Measurements from ENCODE around the gene DCTN3. TPM values are rescaled to one million over a fixed set of nuclear protein-coding genes. Genes with fewer than 3 reads are reported as not detected.
A peak's percentile ranks its signal among the peaks of the same experiment; 100 is the strongest.

DCTN3 gene
- total and polyA plus RNA-seq, 12 donors, result 46.6 to 163 (median 95.3) TPM

DNA sequence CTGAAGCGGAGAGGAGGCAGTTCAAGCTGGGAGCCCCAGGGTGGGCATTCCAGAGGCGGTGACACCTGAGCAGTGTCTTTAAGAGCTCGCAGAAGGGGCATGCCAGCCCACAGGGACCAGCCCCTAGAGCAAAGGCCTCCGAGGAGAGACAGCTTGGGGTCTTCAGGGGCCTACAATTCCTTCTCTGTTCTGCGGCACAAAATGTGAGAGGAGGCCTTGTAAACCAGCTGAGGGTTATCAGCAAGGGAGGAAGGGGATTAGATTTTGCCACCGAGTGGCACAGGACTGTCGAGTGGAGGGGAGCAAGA, 17.8 kb upstream of the DCTN3 start:
- 10 to 16% (median 12%) methylated on average over 6 to 7 of the region's 7 CpGs for WGBS, 4 donors
- Histone ChIP-seq H3K4me1 (replicated peaks in 1 of 2) (peaks cover 19 to 26% of the 10 kb centered on the region in 2 donors), H3K27ac (peak overlapping the region; percentile 52 to 89 (median 71)), H3K36me3 (replicated peaks in 1 of 2) (peaks cover 0 to 6% of the 10 kb centered on the region in 2 donors), H3K27me3 (no peaks in the 10 kb centered on the region), H3K9me3 (replicated peaks in 1 of 3) (no peaks in the 10 kb centered on the region), H3K4me3 (peak overlapping the region in 3 of 4 donors; percentile 60 to 92 (median 88))
- intact Hi-C loops (cut with DNase I), result no loop called here
- TF ChIP-seq, protein P1, sequence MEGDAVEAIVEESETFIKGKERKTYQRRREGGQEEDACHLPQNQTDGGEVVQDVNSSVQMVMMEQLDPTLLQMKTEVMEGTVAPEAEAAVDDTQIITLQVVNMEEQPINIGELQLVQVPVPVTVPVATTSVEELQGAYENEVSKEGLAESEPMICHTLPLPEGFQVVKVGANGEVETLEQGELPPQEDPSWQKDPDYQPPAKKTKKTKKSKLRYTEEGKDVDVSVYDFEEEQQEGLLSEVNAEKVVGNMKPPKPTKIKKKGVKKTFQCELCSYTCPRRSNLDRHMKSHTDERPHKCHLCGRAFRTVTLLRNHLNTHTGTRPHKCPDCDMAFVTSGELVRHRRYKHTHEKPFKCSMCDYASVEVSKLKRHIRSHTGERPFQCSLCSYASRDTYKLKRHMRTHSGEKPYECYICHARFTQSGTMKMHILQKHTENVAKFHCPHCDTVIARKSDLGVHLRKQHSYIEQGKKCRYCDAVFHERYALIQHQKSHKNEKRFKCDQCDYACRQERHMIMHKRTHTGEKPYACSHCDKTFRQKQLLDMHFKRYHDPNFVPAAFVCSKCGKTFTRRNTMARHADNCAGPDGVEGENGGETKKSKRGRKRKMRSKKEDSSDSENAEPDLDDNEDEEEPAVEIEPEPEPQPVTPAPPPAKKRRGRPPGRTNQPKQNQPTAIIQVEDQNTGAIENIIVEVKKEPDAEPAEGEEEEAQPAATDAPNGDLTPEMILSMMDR (IDR thresholded peaks at IDR 0.05), result no peak
- DNase-seq, result no peak

DNA sequence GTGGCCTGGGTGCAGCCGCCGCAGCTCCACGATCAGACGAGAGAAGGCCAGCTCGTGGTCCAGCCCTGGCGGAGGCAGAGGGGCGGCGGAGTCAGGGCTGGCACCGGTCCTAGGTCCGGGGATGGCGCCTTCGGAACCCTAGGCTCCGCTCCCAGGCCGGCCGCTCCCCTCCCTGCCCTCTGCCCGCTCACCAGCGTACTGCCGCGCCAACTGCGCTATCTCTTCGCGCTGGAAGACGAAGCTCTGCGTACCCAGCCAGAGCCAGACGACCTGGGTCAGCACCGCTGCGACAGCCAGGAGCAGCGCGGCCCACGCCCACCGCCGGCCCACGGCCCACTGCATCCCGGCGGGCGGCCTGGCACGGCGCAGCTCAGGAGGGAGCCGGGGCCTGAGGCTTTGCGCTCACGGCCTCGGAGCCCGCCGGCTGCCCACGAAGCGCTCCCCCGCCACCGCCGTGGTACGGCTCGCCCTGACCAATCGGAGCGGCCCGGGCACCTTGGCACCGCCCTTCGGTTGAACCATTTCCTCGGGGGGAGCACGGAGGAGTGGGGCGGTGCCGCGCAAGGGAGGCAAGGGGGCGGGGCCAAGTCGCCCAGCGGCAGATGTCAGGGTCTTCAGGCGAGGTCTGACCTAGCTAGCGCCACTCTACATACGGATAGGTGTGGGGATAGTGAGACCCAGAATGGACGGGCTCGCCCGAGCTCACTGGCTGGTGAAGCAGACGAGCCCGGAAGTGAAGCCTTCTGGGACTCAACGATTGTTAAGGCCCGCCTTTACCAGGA, 17.3 kb upstream of the DCTN3 start, which contains the start of gene SIGMAR1:
Gene SIGMAR1 (minus strand): TSS at position 432 of the 782 bp plus-strand sequence. CDS start 90 bp downstream, at position 342.
- peak within 1 kb of the TSS in 3 of 4 donors; percentile 60 to 92 (median 88) for H3K4me3 ChIP-seq
- no peaks in the 10 kb centered on the region for H3K27me3 ChIP-seq
- intact Hi-C loops (cut with DNase I), result no loop called here
- peak; percentile 64 to 86 for TF ChIP-seq POLR2A (IDR thresholded peaks at IDR 0.05)
- TF ChIP-seq, protein P1 (IDR thresholded peaks at IDR 0.05), result peak in 2 of 6 experiments; percentile 3 to 15
- WGBS, 4 donors, result 0 to 1% (median 0%) methylated on average over 12 to 74 of the region's 74 CpGs; no CpG with 5 or more reads in 1 of the 4 donors
- peak; percentile 93 to 96 (median 94) for DNase-seq
- H3K4me1 ChIP-seq (replicated peaks in 1 of 2), result peaks cover 19 to 26% of the 10 kb centered on the region in 2 donors
- peak within 1 kb of the TSS; percentile 52 to 89 (median 71) for H3K27ac ChIP-seq
- no peaks in the 10 kb centered on the region for H3K9me3 ChIP-seq (replicated peaks in 1 of 3)
- H3K36me3 ChIP-seq (replicated peaks in 1 of 2), result peaks cover 0 to 6% of the 10 kb centered on the region in 2 donors

DNA sequence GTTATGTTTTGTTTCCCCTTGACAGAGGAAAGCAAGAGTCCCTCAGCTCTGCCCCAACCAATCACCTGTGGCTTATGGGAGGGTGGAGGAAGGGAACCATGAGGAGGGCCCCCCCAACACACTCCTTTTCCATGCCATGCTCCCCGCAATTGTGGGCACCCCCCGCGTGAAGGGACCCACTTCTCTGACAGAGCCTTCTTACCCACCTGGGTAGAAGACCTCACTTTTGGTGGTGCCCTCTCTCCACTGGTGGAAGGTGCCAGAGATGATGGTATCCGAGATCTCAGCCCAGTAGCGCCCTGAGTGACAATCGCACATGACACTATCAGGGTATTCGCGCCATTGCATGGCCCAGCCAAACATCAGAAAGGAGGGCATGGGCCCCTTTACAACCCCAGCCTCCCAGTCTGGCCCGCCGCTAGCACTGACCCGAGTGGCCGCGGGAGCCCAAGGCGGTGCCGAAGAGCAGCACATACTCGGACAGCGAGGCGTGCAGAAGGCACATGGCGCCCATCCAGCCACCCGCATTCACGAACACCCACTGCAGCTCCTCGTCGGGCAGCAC, 16.6 kb upstream of the DCTN3 start:
- H3K4me3 ChIP-seq, result peak overlapping the region in 3 of 4 donors; percentile 60 to 92 (median 88)
- H3K27me3 ChIP-seq, result no peaks in the 10 kb centered on the region
- DNase-seq, result peak in 3 of 7 donors; percentile 63 to 72 (median 65)
- no peaks in the 10 kb centered on the region for H3K9me3 ChIP-seq (replicated peaks in 1 of 3)
- intact Hi-C loops (cut with DNase I), result no loop called here
- H3K4me1 ChIP-seq (replicated peaks in 1 of 2), result peaks cover 19 to 26% of the 10 kb centered on the region in 2 donors
- H3K36me3 ChIP-seq (replicated peaks in 1 of 2), result peaks cover 0 to 6% of the 10 kb centered on the region in 2 donors
- TF ChIP-seq, protein P1 (IDR thresholded peaks at IDR 0.05), result no peak
- TF ChIP-seq POLR2A (IDR thresholded peaks at IDR 0.05), result no peak
- 8 to 16% (median 12%) methylated on average over 6 to 23 of the region's 23 CpGs for WGBS, 4 donors
- H3K27ac ChIP-seq, result peak overlapping the region in 3 of 5 donors; percentile 71 to 89 (median 83)

DNA sequence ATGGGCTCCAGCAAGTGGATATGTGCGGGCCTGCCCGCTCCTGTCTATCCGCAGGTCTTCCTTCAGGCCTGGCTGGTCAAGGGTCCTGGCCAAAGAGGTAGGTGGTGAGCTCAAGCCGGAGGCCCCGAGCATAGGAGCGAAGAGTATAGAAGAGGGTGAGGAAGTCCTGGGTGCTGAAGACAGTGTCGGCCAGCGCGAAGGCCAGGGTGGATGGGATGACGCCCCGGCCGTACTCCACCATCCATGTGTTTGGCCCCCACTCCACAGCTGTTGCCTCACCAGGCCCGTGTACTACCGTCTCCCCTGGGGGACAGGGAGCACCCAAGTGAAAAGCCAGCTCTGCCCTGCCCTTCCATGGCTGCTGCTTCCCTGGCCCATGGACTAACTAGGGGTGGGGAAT, 15.3 kb upstream of the DCTN3 start:
- intact Hi-C loops (cut with DNase I), result no loop called here
- Histone ChIP-seq H3K4me3 (no peak overlapping the region), H3K4me1 (replicated peaks in 1 of 2) (peaks cover 19 to 26% of the 10 kb centered on the region in 2 donors), H3K27me3 (no peaks in the 10 kb centered on the region), H3K27ac (no peak overlapping the region), H3K9me3 (replicated peaks in 1 of 3) (no peaks in the 10 kb centered on the region), H3K36me3 (replicated peaks in 1 of 2) (peaks cover 0 to 6% of the 10 kb centered on the region in 2 donors)
- DNase-seq, result no peak
- 91 to 97% (median 93%) methylated on average over 10 to 14 of the region's 14 CpGs for WGBS, 4 donors
- TF ChIP-seq, protein P1 (IDR thresholded peaks at IDR 0.05), result no peak
- TF ChIP-seq POLR2A (IDR thresholded peaks at IDR 0.05), result no peak
